Nucleus accumbens (tissue), 56 donors: ENCODE measurements around the gene AOPEP.

ENCODE experiments used
- DNase-seq, 56 donors: peaks; one replicate each; lab custom pipeline; 2025; lab: John Stamatoyannopoulos, UW

Gene AOPEP

GRCh38 chr9:94941211-94941875, 214.8 kb downstream of the AOPEP start:
- DNase-seq = no peak

GRCh38 chr9:94944626-94945025, 218.1 kb downstream of the AOPEP start:
- no peak for DNase-seq

GRCh38 chr9:94945197-94946144, 219.0 kb downstream of the AOPEP start:
- peak in 30 of 56 donors; percentile 16 to 81 (median 32) for DNase-seq

GRCh38 chr9:94946256-94946655, 219.8 kb downstream of the AOPEP start:
- no peak for DNase-seq

- peak in 36 of 56 donors; percentile 13 to 66 (median 48) for DNase-seq
Measured at GRCh38 chr9:94948567-94949235, 222.2 kb downstream of the AOPEP start.

GRCh38 chr9:94949370-94949769, 222.9 kb downstream of the AOPEP start:
- DNase-seq = no peak

- DNase-seq = no peak
Measured at GRCh38 chr9:94950040-94950578, 223.6 kb downstream of the AOPEP start.

GRCh38 chr9:94950579-94951323, 224.3 kb downstream of the AOPEP start:
- no peak for DNase-seq

- DNase-seq = no peak
Measured at GRCh38 chr9:94951324-94952135, 225.0 kb downstream of the AOPEP start.

- DNase-seq = peak in 1 of 56 donors; percentile 20
Measured at GRCh38 chr9:94952565-94953373, 226.3 kb downstream of the AOPEP start.

GRCh38 chr9:94956731-94957130, 230.2 kb downstream of the AOPEP start:
- no peak for DNase-seq

- no peak for DNase-seq
Measured at GRCh38 chr9:94960964-94961363, 234.5 kb downstream of the AOPEP start.

GRCh38 chr9:94961870-94962269, 235.4 kb downstream of the AOPEP start:
- no peak for DNase-seq

GRCh38 chr9:94965631-94966030, 239.1 kb downstream of the AOPEP start:
- peak in 7 of 56 donors; percentile 20 to 59 (median 23) for DNase-seq

GRCh38 chr9:94966046-94966445, 239.5 kb downstream of the AOPEP start:
- peak in 5 of 56 donors; percentile 6 to 60 (median 31) for DNase-seq

- DNase-seq = no peak
Measured at GRCh38 chr9:94967482-94967881, 241.0 kb downstream of the AOPEP start.

GRCh38 chr9:94971378-94972131, 245.1 kb downstream of the AOPEP start:
- DNase-seq = no peak
